HepG2 (cell line): ENCODE results near the gene ARHGAP15. TPM values are rescaled to one million over a fixed set of nuclear protein-coding genes. Genes with fewer than 3 reads are reported as not detected.

Experiments used
- ATAC-seq: fragments of 200-7000 bp; cut with Tn5 transposase; 3 replicates; pipeline ENCODE4 v1.9.1; 2020; ENCODE audit warnings: mild to moderate bottlenecking, moderate library complexity
- BruUV-seq: library from RNA; stranded (reverse); fragments of 400-500 nt; replicated peaks from 2 replicates; lab custom pipeline; 2021; lab: Mats Ljungman, UMichigan
- CTCF ChIA-PET: fragments of 300-600 bp; formaldehyde crosslinking; extraction: SDS; loops from one replicate; lab custom pipeline; 2021; ENCODE audit warnings: low total read pairs, inconsistent platforms, low intra/inter-chr PET ratio; lab: Yijun Ruan, JAX
- POLR2A ChIA-PET: fragments of 350-600 bp; sonication (Branson Sonifier 250); formaldehyde crosslinking; loops from one replicate; lab custom pipeline; 2020; ENCODE audit warnings: antibody characterized with exemption, inconsistent platforms; lab: Yijun Ruan, JAX
- DNase-seq: peaks from one replicate; pipeline ENCODE4 v3.0.0-alpha.2; 2015; ENCODE audit warnings: low spot score
- FAIRE-seq: peaks from 3 replicates; lab custom pipeline; 2011; peaks lifted over from hg19 to GRCh38; lab: Jason Lieb, UNC
- H2AFZ ChIP-seq: one replicate; pipeline ENCODE4 v1.6.1; 2011; ENCODE audit warnings: low read length, inconsistent platforms
- H3K27ac ChIP-seq: fragments of 300-600 bp; 3 replicates; pipeline ENCODE4 v1.8.0; 2011; ENCODE audit warnings: mixed run types, mild to moderate bottlenecking, mixed read lengths, low read length, inconsistent platforms; ENCODE audit not compliant: insufficient read depth; ENCODE audit errors: extremely low read length
- H3K27me3 ChIP-seq, 2 experiments: fragments of 200-600 bp in 1 of 2; 2 replicates in 1 of 2; 3 replicates in 1 of 2; pipeline versions ENCODE4 v1.6.0 to v1.8.0; 2011; ENCODE audit warnings: low read length in 2 of 2, mild to moderate bottlenecking in 2 of 2, moderate library complexity in 2 of 2, inconsistent platforms in 1 of 2; ENCODE audit not compliant: insufficient read depth in 2 of 2, control insufficient read depth in 1 of 2
- H3K36me3 ChIP-seq, 2 experiments: fragments of 200-600 bp in 1 of 2; replicated peaks in 1 of 2; 2 replicates in 1 of 2; 3 replicates in 1 of 2; pipeline versions ENCODE4 v1.5.1 to v1.8.0; 2011; ENCODE audit warnings: low read length in 2 of 2, inconsistent platforms in 1 of 2; ENCODE audit not compliant: insufficient read depth in 2 of 2, control insufficient read depth in 1 of 2
- H3K4me1 ChIP-seq: 2 replicates; pipeline ENCODE4 v1.5.1; 2012; ENCODE audit warnings: low read length, inconsistent platforms; ENCODE audit not compliant: insufficient read depth
- H3K4me2 ChIP-seq: 2 replicates; pipeline ENCODE4 v1.6.0; 2011; ENCODE audit warnings: low read depth, low read length, inconsistent platforms
- H3K4me3 ChIP-seq, 3 experiments: fragments of 200-600 bp in 1 of 3; sonication (generic), shearing (Covaris generic) in 1 of 3; replicated peaks in 1 of 3; 2 replicates each; pipeline ENCODE4 v1.5.1; 2011 to 2016; ENCODE audit warnings: low read length in 3 of 3, inconsistent platforms in 2 of 3, low read depth in 2 of 3, mild to moderate bottlenecking in 2 of 3, control low read depth in 1 of 3, mixed read lengths in 1 of 3; ENCODE audit not compliant: insufficient read depth in 1 of 3
- H3K79me2 ChIP-seq: one replicate; pipeline ENCODE4 v1.6.1; 2011; ENCODE audit warnings: low read length, inconsistent platforms; ENCODE audit not compliant: insufficient read depth
- H3K9ac ChIP-seq: 2 replicates; pipeline ENCODE4 v1.6.0; 2011; ENCODE audit warnings: mild to moderate bottlenecking, low read depth, low read length, inconsistent platforms; ENCODE audit not compliant: insufficient read depth
- H3K9me3 ChIP-seq: 2 replicates; pipeline ENCODE4 v1.5.1; 2012; ENCODE audit warnings: mild to moderate bottlenecking, low read length
- H4K20me1 ChIP-seq: 2 replicates; pipeline ENCODE4 v1.6.0; 2011; ENCODE audit warnings: inconsistent platforms, mild to moderate bottlenecking, low read length, moderate library complexity; ENCODE audit not compliant: insufficient read depth
- BCL6 ChIP-seq: IDR thresholded peaks from 2 replicates; pipeline ENCODE4 v1.6.1; 2016; ENCODE audit warnings: missing genetic modification reagents, missing compliant biosample characterization
- HNF4G ChIP-seq, 2 experiments: sonication (generic) in 1 of 2; formaldehyde crosslinking in 1 of 2; IDR thresholded peaks; 2 replicates each; pipeline versions ENCODE4 v1.4.0 to v1.6.1; 2011 to 2020; ENCODE audit warnings: borderline replicate concordance in 2 of 2, low read depth in 2 of 2, mild to moderate bottlenecking in 2 of 2, low read length in 1 of 2, missing genetic modification reagents in 1 of 2, moderate library complexity in 1 of 2
- MBD4 ChIP-seq: IDR thresholded peaks from 2 replicates; pipeline ENCODE4 v1.6.1; 2012; ENCODE audit warnings: low read length, inconsistent platforms, borderline replicate concordance
- MZF1 ChIP-seq: sonication (generic); formaldehyde crosslinking; IDR thresholded peaks from 2 replicates; pipeline ENCODE4 v1.8.1; 2023; ENCODE audit warnings: mild to moderate bottlenecking, missing genetic modification reagents, borderline replicate concordance
- NR2F1 ChIP-seq, 2 experiments: fragments of 450-650 bp in 1 of 2; formaldehyde crosslinking in 1 of 2; IDR thresholded peaks; 2 replicates each; pipeline versions ENCODE4 v1.5.0 to v1.6.1; 2016 to 2020; ENCODE audit warnings: mild to moderate bottlenecking in 1 of 2, missing compliant biosample characterization in 1 of 2, missing genetic modification reagents in 1 of 2, moderate library complexity in 1 of 2
- TFAP4 ChIP-seq: sonication (generic); IDR thresholded peaks from 2 replicates; pipeline ENCODE4 v1.6.1; 2016; ENCODE audit warnings: low read depth, borderline replicate concordance
- THAP11 ChIP-seq: IDR thresholded peaks from 2 replicates; pipeline ENCODE4 v1.6.1; 2016; ENCODE audit warnings: missing biosample characterization, missing genetic modification reagents
- WIZ ChIP-seq: sonication (generic); formaldehyde crosslinking; IDR thresholded peaks from 2 replicates; pipeline ENCODE4 v1.5.1; 2020; ENCODE audit warnings: mild to moderate bottlenecking, missing genetic modification reagents
- ZBTB10 ChIP-seq: sonication (generic); formaldehyde crosslinking; IDR thresholded peaks from 2 replicates; pipeline ENCODE4 v1.4.0; 2020; ENCODE audit warnings: missing genetic modification reagents, borderline replicate concordance
- ZBTB14 ChIP-seq: sonication (generic); formaldehyde crosslinking; IDR thresholded peaks from 2 replicates; pipeline ENCODE4 v1.4.0; 2020; ENCODE audit warnings: missing genetic modification reagents
- ZBTB42 ChIP-seq: sonication (generic); formaldehyde crosslinking; IDR thresholded peaks from 2 replicates; pipeline ENCODE4 v1.5.0; 2020; ENCODE audit warnings: mild to moderate bottlenecking, missing genetic modification reagents
- ZNF274 ChIP-seq: sonication (generic); formaldehyde crosslinking; IDR thresholded peaks from 2 replicates; pipeline ENCODE4 v1.5.1; 2020; ENCODE audit warnings: mild to moderate bottlenecking, missing genetic modification reagents
- ZNF496 ChIP-seq: sonication (generic); formaldehyde crosslinking; IDR thresholded peaks from 2 replicates; pipeline ENCODE4 v1.8.1; 2023; ENCODE audit warnings: mild to moderate bottlenecking, moderate library complexity, missing genetic modification reagents; ENCODE audit not compliant: insufficient replicate concordance
- in situ Hi-C: cut with HindIII; loops from 2 replicates; pipeline ENCODE4 v1.10.0; 2017; ENCODE audit warnings: low pct_unique_long_range_greater_than_20kb; ENCODE audit not compliant: extremely low pct_ligation_motif_present
- intact Hi-C: fragments of 100-400 bp; cut with micrococcal nuclease; formaldehyde crosslinking; loops from one replicate; pipeline ENCODE4 v1.10.0; 2022; ENCODE audit not compliant: unreplicated experiment
- polyA plus RNA-seq, 8 experiments: library from polyadenylated mRNA; depleted of rRNA in 3 of 8; stranded (reverse) in 7 of 8; unstranded in 1 of 8; fragments of >200 nt; fragmentation: Illumina TruSeq in 4 of 8; extraction: Trizol in 4 of 8; gene quantifications; 2 replicates each; pipeline versions ENCODE4 v1.2.1 to v1.2.3, GENCODE V29; 2011 to 2016; ENCODE audit warnings: low read depth in 4 of 8, missing spikeins in 1 of 8, mixed read lengths in 1 of 8; ENCODE audit not compliant: insufficient read depth in 1 of 8
- total RNA-seq, 5 experiments: library from RNA; depleted of rRNA; stranded (reverse); fragments of >200 nt; fragmentation: Illumina TruSeq; extraction: Trizol; gene quantifications; 2 replicates each; pipeline ENCODE4 v1.2.3, GENCODE V29; 2016; ENCODE audit warnings: low read depth in 1 of 5

Gene ARHGAP15
- total and polyA plus RNA-seq, 2 of the 13 experiments (the other 11 are each of a cell fraction or from before 2014, with no cell fraction given): 0.04 TPM; not detected in 1

- Histone ChIP-seq H3K36me3 (no peaks in the 10 kb centered on the region), H3K4me3 (no peak overlapping the region), H4K20me1 (no peaks in the 10 kb centered on the region), H3K79me2 (no peaks in the 10 kb centered on the region), H3K9me3 (no peaks in the 10 kb centered on the region), H3K4me2 (no peak overlapping the region), H3K27ac (no peak overlapping the region), H2AFZ (no peak overlapping the region)
- POLR2A ChIA-PET: no interaction called here
- FAIRE-seq (no peak), ATAC-seq (no peak), DNase-seq (no peak)
- in situ Hi-C loops: no loop called here
- intact Hi-C loops: no loop called here
- CTCF ChIA-PET: no interaction called here
- TF ChIP-seq NR2F1 (CRISPR knock-in tag; IDR thresholded peaks at IDR 0.05) (no peak), ZNF496 (no peak), TFAP4 (no peak), ZNF274 (no peak), ZBTB10 (CRISPR knock-in tag) (no peak), ZBTB14 (CRISPR knock-in tag) (no peak), BCL6 (CRISPR knock-in tag) (no peak), THAP11 (CRISPR knock-in tag) (no peak), HNF4G (IDR thresholded peaks at IDR 0.05; ENCODE audit: borderline replicate concordance, low read depth, low read length) (no peak), HNF4G (CRISPR knock-in tag; IDR thresholded peaks at IDR 0.05; ENCODE audit: borderline replicate concordance, low read depth) (no peak), ZBTB42 (no peak), MBD4 (no peak), WIZ (CRISPR knock-in tag) (no peak), MZF1 (CRISPR knock-in tag) (no peak)
- TF ChIP-seq, all 625 proteins: peak for 0
- H3K4me1 ChIP-seq: no peaks in the 10 kb centered on the region
- no peak overlapping the region for H3K9ac ChIP-seq
- no peaks in the 10 kb centered on the region for H3K27me3 ChIP-seq
- BruUV-seq: no TSS peak
Observed at GRCh38 chr2:143279672-143280071, 150.5 kb downstream of the ARHGAP15 start.
